ENCODE measurements around the gene SEPTIN6.

SEPTIN6 gene

DNA sequence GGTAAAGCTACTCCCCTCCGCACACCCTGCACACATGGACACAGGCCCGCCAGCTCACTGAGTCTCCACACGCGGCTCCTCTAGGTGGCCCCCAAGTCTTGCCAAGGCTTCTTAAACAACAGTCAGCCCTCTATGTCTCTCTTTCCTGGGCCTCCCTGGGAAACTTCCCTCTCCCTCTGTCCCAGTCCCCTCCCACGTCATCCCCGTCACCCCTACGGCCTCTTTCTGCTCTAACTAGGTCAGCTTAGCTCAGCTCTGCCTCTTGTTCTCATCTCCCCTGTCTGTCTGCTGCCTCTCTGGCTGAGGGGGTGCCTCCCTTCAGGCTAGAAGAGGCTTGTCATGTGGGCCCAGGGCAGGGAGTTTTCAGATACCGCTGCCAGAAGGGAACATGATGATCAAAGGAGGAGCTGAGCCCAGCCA is 38.8 kb downstream of the SEPTIN6 start:
- peaks cover 9% of the 10 kb centered on the region; the same call in 1 of the 2 replicates for H3K4me1 ChIP-seq
- DNase-seq: no peak
- peaks cover 39% of the 10 kb centered on the region for H3K36me3 ChIP-seq
- no peaks in the 10 kb centered on the region for H3K27me3 ChIP-seq
- no peak overlapping the region for H3K4me3 ChIP-seq (ENCODE audit: low read depth, low read length)
- TF ChIP-seq, protein P1, sequence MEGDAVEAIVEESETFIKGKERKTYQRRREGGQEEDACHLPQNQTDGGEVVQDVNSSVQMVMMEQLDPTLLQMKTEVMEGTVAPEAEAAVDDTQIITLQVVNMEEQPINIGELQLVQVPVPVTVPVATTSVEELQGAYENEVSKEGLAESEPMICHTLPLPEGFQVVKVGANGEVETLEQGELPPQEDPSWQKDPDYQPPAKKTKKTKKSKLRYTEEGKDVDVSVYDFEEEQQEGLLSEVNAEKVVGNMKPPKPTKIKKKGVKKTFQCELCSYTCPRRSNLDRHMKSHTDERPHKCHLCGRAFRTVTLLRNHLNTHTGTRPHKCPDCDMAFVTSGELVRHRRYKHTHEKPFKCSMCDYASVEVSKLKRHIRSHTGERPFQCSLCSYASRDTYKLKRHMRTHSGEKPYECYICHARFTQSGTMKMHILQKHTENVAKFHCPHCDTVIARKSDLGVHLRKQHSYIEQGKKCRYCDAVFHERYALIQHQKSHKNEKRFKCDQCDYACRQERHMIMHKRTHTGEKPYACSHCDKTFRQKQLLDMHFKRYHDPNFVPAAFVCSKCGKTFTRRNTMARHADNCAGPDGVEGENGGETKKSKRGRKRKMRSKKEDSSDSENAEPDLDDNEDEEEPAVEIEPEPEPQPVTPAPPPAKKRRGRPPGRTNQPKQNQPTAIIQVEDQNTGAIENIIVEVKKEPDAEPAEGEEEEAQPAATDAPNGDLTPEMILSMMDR (IDR thresholded peaks at IDR 0.05; ENCODE audit: low read depth, low read length): no peak
- H3K9me3 ChIP-seq: no peaks in the 10 kb centered on the region

DNA sequence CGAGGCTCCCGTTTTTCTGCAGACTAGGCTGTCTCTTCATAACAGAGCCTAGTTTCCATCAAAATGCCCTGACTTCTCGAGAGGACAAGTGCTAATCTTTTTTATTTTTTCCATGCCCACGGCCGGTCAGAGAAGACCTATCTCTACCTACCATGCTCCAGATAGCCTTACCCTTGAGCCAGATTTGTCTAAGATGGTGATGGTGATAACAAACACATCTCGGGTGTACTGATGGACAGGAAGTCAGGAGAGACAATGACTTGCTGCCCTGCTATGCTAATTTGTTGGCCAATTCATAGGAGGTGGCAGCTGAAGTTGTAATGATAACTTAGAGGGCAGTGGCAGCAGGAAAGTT is 44.6 kb downstream of the SEPTIN6 start:
- Histone ChIP-seq H3K27me3 (no peaks in the 10 kb centered on the region), H3K9me3 (no peaks in the 10 kb centered on the region), H3K36me3 (peaks cover 41% of the 10 kb centered on the region), H3K4me1 (no peaks in the 10 kb centered on the region), H3K4me3 (ENCODE audit: low read depth, low read length) (no peak overlapping the region)
- TF ChIP-seq, protein P1 (IDR thresholded peaks at IDR 0.05; ENCODE audit: low read depth, low read length): no peak
- no peak for DNase-seq

GRCh38 chrX:119647552-119648420 is 45.2 kb downstream of the SEPTIN6 start:
- no peaks in the 10 kb centered on the region for H3K27me3 ChIP-seq
- DNase-seq: no peak
- TF ChIP-seq, protein P1 (IDR thresholded peaks at IDR 0.05; ENCODE audit: low read depth, low read length): no peak
- H3K4me3 ChIP-seq (ENCODE audit: low read depth, low read length): no peak overlapping the region
- peaks cover 36% of the 10 kb centered on the region for H3K36me3 ChIP-seq
- H3K9me3 ChIP-seq: no peaks in the 10 kb centered on the region
- no peaks in the 10 kb centered on the region for H3K4me1 ChIP-seq

DNA sequence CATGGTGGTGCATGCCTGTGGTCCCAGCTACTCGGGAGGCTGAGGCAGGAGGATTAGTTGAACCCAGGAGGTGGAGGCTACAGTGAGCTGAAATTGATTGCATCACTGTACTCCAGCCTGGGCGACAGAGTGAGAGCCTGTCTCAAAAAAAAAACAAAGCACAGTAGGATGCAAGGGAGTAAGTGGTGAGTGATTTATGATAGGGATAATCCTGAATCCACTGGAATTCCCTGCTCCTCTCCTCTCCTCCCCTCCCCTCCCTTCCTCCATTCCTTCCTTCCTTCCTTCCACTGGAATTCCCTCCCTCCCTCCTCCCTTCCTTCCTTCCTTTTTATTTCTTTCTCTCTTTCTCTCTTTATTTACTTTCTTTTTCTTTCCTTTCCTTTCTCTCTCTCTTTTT is 45.9 kb downstream of the SEPTIN6 start:
- no peak for DNase-seq
- Histone ChIP-seq H3K4me3 (ENCODE audit: low read depth, low read length) (no peak overlapping the region), H3K36me3 (peaks cover 29% of the 10 kb centered on the region), H3K27me3 (no peaks in the 10 kb centered on the region), H3K9me3 (no peaks in the 10 kb centered on the region), H3K4me1 (no peaks in the 10 kb centered on the region)
- TF ChIP-seq, protein P1 (IDR thresholded peaks at IDR 0.05; ENCODE audit: low read depth, low read length): no peak

DNA sequence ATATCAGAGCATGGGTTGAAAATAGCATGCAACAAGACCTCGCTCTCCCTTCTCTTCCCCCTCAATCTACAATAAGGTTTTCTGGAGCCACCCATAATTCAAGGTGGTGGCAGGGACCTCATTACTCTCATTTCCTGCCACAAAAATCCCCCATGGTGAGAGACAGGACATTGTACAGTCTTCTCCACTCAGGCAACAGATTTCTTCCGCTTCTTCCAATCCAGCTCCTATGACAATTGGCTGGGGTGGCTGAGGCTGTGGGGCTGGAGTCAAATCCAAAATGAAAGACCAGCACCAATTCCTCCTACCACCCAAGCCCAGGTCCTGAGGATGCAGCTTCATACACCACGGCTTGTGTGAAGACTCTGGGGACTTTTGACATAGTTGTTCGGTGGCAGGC is 46.5 kb downstream of the SEPTIN6 start:
- Histone ChIP-seq H3K36me3 (peaks cover 26% of the 10 kb centered on the region), H3K4me1 (no peaks in the 10 kb centered on the region), H3K9me3 (no peaks in the 10 kb centered on the region), H3K4me3 (ENCODE audit: low read depth, low read length) (no peak overlapping the region), H3K27me3 (no peaks in the 10 kb centered on the region)
- TF ChIP-seq, protein P1 (IDR thresholded peaks at IDR 0.05; ENCODE audit: low read depth, low read length): no peak
- DNase-seq: no peak

DNA sequence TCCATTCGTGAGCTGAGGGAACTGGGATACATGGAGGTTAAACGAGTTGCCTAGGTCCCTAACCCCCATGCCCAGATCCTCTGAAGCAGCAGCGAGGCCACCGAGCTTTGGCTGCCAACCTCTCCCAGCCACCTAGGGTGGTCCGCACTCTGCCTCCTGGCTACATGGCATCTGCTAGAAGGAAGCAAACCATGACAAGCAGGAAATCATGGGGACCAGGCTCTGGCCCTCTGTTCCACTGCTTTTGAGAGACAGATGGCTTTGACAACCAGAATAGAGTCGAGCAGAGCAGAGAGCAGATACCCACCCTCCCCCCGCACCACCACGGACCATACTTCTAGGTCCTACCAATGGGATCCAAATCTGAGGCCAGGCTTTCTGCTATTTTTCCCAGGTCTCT is 49.3 kb downstream of the SEPTIN6 start:
- Histone ChIP-seq H3K4me3 (ENCODE audit: low read depth, low read length) (no peak overlapping the region), H3K27me3 (no peaks in the 10 kb centered on the region), H3K36me3 (peaks cover 21% of the 10 kb centered on the region), H3K9me3 (no peaks in the 10 kb centered on the region), H3K4me1 (no peaks in the 10 kb centered on the region)
- DNase-seq: no peak
- TF ChIP-seq, protein P1 (IDR thresholded peaks at IDR 0.05; ENCODE audit: low read depth, low read length): no peak

Data from BE2C (cell line).